HFF-Myc (cell line): ENCODE data around the gene CHAC1.

Experiments
- DNase-seq: peaks from one replicate; pipeline ENCODE4 v3.0.0-alpha.2; 2011; ENCODE audit warnings: low read depth; ENCODE audit errors: extremely low read depth
- H3K4me3 ChIP-seq: replicated peaks from 2 replicates; pipeline ENCODE4 v1.5.1; 2011; ENCODE audit warnings: low read depth, mild to moderate bottlenecking, control low read depth, low read length
- TF ChIP-seq, protein P1 (sequence below): IDR thresholded peaks from 2 replicates; pipeline ENCODE4 v1.5.1; 2012; ENCODE audit warnings: mild to moderate bottlenecking, low read depth, low read length, control low read depth; ENCODE audit errors: missing control alignments

The CHAC1 gene

DNA sequence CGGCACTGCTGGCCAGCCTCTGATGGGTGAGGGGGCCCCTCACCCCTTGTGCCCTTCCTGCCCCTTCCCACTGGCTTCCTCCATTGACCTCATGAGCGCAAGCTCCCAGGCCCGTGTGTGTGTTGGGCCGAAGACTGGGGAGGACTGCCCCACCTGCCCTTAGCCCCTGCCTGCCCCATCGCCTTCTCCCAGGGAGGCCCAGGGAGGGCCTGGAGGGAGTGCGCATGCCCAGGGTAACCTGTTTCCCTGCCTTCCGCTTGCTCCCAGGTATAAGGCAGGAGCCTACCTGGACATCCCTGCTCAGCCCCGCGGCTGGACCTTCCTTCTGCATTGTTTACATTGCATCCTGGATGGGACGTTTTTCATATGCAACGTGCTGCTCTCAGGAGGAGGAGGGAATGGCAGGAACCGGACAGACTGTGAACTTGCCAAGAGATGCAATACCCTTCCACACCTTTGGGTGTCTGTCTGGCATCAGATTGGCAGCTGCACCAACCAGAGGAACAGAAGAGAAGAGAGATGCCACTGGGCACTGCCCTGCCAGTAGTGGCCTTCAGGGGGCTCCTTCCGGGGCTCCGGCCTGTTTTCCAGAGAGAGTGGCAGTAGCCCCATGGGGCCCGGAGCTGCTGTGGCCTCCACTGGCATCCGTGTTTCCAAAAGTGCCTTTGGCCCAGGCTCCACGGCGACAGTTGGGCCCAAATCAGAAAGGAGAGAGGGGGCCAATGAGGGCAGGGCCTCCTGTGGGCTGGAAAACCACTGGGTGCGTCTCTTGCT lies 15.3 kb upstream of the CHAC1 start:
- no peak overlapping the region for H3K4me3 ChIP-seq
- TF ChIP-seq, protein P1, sequence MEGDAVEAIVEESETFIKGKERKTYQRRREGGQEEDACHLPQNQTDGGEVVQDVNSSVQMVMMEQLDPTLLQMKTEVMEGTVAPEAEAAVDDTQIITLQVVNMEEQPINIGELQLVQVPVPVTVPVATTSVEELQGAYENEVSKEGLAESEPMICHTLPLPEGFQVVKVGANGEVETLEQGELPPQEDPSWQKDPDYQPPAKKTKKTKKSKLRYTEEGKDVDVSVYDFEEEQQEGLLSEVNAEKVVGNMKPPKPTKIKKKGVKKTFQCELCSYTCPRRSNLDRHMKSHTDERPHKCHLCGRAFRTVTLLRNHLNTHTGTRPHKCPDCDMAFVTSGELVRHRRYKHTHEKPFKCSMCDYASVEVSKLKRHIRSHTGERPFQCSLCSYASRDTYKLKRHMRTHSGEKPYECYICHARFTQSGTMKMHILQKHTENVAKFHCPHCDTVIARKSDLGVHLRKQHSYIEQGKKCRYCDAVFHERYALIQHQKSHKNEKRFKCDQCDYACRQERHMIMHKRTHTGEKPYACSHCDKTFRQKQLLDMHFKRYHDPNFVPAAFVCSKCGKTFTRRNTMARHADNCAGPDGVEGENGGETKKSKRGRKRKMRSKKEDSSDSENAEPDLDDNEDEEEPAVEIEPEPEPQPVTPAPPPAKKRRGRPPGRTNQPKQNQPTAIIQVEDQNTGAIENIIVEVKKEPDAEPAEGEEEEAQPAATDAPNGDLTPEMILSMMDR: peak; percentile 22
- DNase-seq: no peak

DNA sequence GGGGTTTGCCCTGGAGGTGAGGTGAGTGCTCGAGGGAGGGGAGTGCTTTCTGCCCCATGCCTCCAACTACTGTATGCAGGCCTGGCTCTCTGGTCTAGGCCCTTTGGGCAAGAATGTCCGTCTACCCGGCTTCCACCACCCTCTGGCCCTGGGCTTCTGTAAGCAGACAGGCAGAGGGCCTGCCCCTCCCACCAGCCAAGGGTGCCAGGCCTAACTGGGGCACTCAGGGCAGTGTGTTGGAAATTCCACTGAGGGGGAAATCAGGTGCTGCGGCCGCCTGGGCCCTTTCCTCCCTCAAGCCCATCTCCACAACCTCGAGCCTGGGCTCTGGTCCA lies 14.8 kb upstream of the CHAC1 start:
- TF ChIP-seq, protein P1: no peak
- no peak for DNase-seq
- no peak overlapping the region for H3K4me3 ChIP-seq

DNA sequence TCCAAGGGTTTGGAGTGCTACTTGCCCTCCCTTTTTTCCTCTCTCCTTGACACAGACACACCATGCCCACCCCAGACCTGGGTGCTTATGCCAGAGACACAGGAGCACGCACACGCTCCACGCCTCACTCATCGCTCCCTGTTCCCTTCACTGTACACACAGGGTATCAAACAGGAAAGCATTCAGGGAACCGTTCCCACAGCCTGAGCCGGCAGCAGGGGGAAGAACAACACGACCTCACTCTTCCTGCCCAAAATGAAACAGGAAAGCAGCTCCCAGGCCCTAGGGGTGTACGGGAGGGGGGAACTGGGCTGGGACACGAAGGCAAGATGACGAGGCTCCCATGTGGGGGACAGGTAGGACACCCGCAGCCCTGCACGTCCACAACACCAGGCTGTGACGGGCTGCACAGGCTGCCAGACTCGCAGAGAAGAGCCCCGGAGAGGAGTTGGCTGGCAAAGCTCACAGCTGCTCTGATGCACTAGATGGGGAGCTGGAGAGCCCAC lies 12.9 kb upstream of the CHAC1 start:
- DNase-seq: no peak
- H3K4me3 ChIP-seq: no peak overlapping the region
- TF ChIP-seq, protein P1: no peak

DNA sequence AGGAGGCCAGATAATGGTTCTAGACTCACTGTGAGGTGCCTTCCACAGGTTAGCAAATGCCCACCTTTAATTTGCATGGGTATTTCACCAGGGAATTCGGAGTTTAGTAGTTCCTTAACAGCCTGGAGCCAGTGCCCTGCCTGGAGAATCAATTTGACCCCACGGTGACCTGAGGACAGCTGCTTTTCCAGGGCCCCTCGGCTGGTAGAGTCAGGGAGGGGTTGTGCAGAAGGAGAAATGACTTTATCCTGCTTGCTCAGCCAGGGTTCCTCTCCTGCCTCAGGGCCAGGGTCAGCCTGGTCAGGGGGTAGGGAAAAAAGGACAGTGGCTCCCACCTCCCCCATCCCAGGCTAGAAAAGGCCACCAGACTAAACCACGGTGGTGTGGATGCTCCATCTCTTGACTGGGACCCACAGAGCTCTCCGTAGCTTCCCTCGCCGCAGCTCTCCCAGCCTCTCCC lies 12.2 kb upstream of the CHAC1 start:
- TF ChIP-seq, protein P1: no peak
- H3K4me3 ChIP-seq: peak overlapping the region; percentile 27
- no peak for DNase-seq

DNA sequence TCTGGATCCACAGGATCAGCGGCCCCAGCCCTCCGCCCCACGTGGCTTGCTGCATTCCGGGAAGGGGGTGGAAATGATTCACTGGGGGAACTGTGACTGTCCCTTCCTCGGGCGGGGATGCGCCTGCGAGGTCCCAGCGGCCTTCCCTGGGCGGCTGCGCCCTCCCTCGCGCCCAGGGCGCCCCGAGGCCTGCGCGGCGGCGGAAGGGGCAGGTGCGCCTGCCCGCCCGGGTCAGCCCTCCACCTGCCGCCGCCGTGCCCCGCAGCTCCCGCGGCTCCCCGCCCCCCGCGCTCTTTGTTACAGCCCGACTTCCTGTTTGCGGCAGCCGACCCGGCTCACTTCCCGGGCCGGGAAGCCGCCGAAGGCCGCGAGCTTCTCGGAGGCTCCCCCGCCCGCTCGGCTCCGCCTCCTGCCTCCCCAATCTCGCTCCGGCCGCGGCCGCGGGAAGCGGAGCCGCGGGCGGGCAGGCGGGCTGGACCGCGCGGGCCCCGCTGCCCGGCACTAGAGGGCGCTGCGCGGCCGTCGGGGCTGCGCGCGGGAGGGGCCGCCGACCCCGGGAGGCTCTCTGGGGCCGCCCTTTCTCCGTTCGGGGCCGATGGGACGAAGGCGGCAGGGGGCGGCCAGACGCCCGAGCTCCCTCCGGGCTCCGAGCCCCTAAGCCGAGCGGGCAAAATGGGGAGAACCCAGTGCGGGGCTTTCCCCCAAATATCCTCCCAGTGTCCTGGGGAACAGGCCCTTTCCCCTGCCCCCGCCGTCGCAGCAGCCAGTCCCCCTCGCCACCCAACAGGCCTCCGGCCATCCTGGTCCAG lies 11.5 kb upstream of the CHAC1 start:
- no peak for DNase-seq
- TF ChIP-seq, protein P1: peak; percentile 25

DNA sequence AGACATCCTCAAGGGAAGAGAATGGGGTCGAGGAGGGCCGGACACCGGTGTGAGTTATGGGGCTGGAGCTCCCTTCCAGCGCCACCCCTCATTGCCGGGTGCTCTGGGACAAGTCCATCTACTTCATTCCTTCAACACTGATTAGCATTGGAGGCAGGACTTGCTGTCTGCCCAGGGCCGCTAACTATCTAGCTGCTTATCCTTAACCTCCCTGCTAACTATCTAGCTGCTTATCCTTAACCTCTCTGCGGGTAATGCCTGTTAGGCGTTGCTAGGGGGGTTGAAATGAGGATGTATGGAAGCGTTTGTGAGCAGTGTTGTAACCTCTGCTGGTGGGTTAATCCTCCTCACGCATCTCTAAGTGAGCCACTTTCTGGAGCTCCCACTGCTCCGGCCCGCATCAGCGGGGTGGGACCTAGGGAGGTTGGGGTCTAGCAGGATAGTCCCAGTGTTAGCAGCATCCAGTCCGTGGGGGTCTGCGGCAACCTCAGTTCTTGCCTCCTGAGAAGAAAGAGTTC lies 10.9 kb upstream of the CHAC1 start:
- no peak for DNase-seq
- peak overlapping the region; percentile 38 for H3K4me3 ChIP-seq
- TF ChIP-seq, protein P1: no peak

More for the DNA sequence above, 11.5 kb upstream of the CHAC1 start:
- peak overlapping the region; percentile 38 for H3K4me3 ChIP-seq
